A549 treated with CORT108297 at 1 μM for 4 hours (cell line): ENCODE results near the gene USP17L13. TPM values are rescaled to one million over a fixed set of nuclear protein-coding genes. Genes with fewer than 3 reads are reported as not detected.

Experiments
- total RNA-seq: library from RNA; stranded (reverse); fragments of 200-300 nt; extraction: Qiagen RNA extraction; gene quantifications from 5 replicates; pipeline ENCODE4 v1.2.3, GENCODE V29; 2022

Gene USP17L13
- not detected in 5 replicates for total RNA-seq

GRCh38 chr4:9224596-9224995 is at the start of gene USP17L13:
USP17L13 (plus strand) TSS chr4:9224896; CDS start chr4:9224896, 0 bp downstream.

GRCh38 chr4:9210357-9210756 is 14.3 kb upstream of the USP17L13 start, which contains the start of gene USP17L10:
USP17L10 (plus strand) TSS chr4:9210657; CDS start chr4:9210657, 0 bp downstream.

GRCh38 chr4:9215105-9215504 is 9.6 kb upstream of the USP17L13 start, which contains the start of gene USP17L11:
USP17L11 (plus strand) TSS chr4:9215405; CDS start chr4:9215405, 0 bp downstream.

GRCh38 chr4:9219852-9220251 is 4.8 kb upstream of the USP17L13 start, which contains the start of gene USP17L12:
USP17L12 (plus strand) TSS chr4:9220152; CDS start chr4:9220152, 0 bp downstream.

GRCh38 chr4:9234085-9234484 is 9.4 kb downstream of the USP17L13 start, which contains the start of gene USP17L15:
USP17L15 (plus strand) TSS chr4:9234385; CDS start chr4:9234385, 0 bp downstream.

GRCh38 chr4:9243579-9243978 is 18.9 kb downstream of the USP17L13 start, which contains the start of gene USP17L17:
USP17L17 (plus strand) TSS chr4:9243879; CDS start chr4:9243879, 0 bp downstream.

GRCh38 chr4:9247953-9248680 is 23.4 kb downstream of the USP17L13 start, which contains the start of gene USP17L18:
USP17L18 (plus strand) TSS chr4:9248630; CDS start chr4:9248630, 0 bp downstream.

GRCh38 chr4:9253078-9253477 is 28.4 kb downstream of the USP17L13 start, which contains the start of gene USP17L19:
USP17L19 (plus strand) TSS chr4:9253378; CDS start chr4:9253378, 0 bp downstream.

GRCh38 chr4:9257824-9258223 is 33.1 kb downstream of the USP17L13 start, which contains the start of gene USP17L20:
USP17L20 (plus strand) TSS chr4:9258124; CDS start chr4:9258124, 0 bp downstream.

GRCh38 chr4:9262572-9262971 is 37.9 kb downstream of the USP17L13 start, which contains the start of gene USP17L21:
USP17L21 (plus strand) TSS chr4:9262872; CDS start chr4:9262872, 0 bp downstream.

GRCh38 chr4:9267319-9267718 is 42.6 kb downstream of the USP17L13 start, which contains the start of gene USP17L22:
USP17L22 (plus strand) TSS chr4:9267619; CDS start chr4:9267619, 0 bp downstream.

Other genes with a start within 250 kb of the USP17L13 start
- gene FAM90A26, start 54.5 kb upstream of the USP17L13 start, total RNA-seq, result not detected in 5 replicates
- gene USP17L10, start 14.2 kb upstream of the USP17L13 start, total RNA-seq, result not detected in 5 replicates
- gene USP17L11, start 9.5 kb upstream of the USP17L13 start, total RNA-seq, result not detected in 5 replicates
- gene USP17L12, start 4.7 kb upstream of the USP17L13 start, total RNA-seq, result not detected in 5 replicates
- not detected in 5 replicates for gene USP17L15, start 9.5 kb downstream of the USP17L13 start, total RNA-seq
- not detected in 5 replicates for gene USP17L17, start 19.0 kb downstream of the USP17L13 start, total RNA-seq
- not detected in 5 replicates for gene USP17L18, start 23.7 kb downstream of the USP17L13 start, total RNA-seq
- gene USP17L19, start 28.5 kb downstream of the USP17L13 start, total RNA-seq, result not detected in 5 replicates
- not detected in 5 replicates for gene USP17L20, start 33.2 kb downstream of the USP17L13 start, total RNA-seq
- not detected in 5 replicates for gene USP17L21, start 38.0 kb downstream of the USP17L13 start, total RNA-seq
- not detected in 5 replicates for gene USP17L22, start 42.7 kb downstream of the USP17L13 start, total RNA-seq
- gene USP17L24, start 100.3 kb downstream of the USP17L13 start, total RNA-seq, result not detected in 5 replicates
- not detected in 5 replicates for gene USP17L25, start 105.0 kb downstream of the USP17L13 start, total RNA-seq
- gene USP17L26, start 109.8 kb downstream of the USP17L13 start, total RNA-seq, result not detected in 5 replicates
- not detected in 5 replicates for gene USP17L5, start 114.5 kb downstream of the USP17L13 start, total RNA-seq
- not detected in 5 replicates for gene USP17L27, start 119.3 kb downstream of the USP17L13 start, total RNA-seq
- not detected in 5 replicates for gene USP17L28, start 124.0 kb downstream of the USP17L13 start, total RNA-seq
- not detected in 5 replicates for gene USP17L29, start 128.7 kb downstream of the USP17L13 start, total RNA-seq
- not detected in 5 replicates for gene USP17L30, start 138.2 kb downstream of the USP17L13 start, total RNA-seq
- gene DEFB131A, start 219.5 kb downstream of the USP17L13 start, total RNA-seq, result not detected in 5 replicates